Activated CD4-positive, alpha-beta T cell treated with anti-CD3 and anti-CD28 coated beads, Interleukin-2, Interleukin-6, amounts not matched to agents 100 ng/mL and 50 ng/mL, durations not matched to agents 16 hours and 8 hours (primary cell): ENCODE results near the gene TBX6.
"Not testable (repeated sequence)": the region's sequence is repeated elsewhere in the genome, so short reads cannot be mapped to it uniquely, and the experiment has no call there.

Experiments used
- DNase-seq: peaks from one replicate; pipeline ENCODE4 v3.0.0-alpha.2; 2020

The TBX6 gene

GRCh38 chr16:30065102-30065942, 26.4 kb downstream of the TBX6 start, which contains the start of gene ALDOA:
ALDOA (plus strand) TSS chr16:30065760; CDS start chr16:30066898, 1,138 bp downstream.
- peak; percentile 98 for DNase-seq

- DNase-seq, result no peak
These were observed 27.0 kb downstream of the TBX6 start for GRCh38 chr16:30064729-30065101.

GRCh38 chr16:30063893-30064728, 27.6 kb downstream of the TBX6 start:
- peak; percentile 87 for DNase-seq

GRCh38 chr16:30063278-30063892, 28.3 kb downstream of the TBX6 start:
- DNase-seq, result no peak

- no peak for DNase-seq
These were observed 30.7 kb downstream of the TBX6 start for GRCh38 chr16:30060836-30061554.

- no peak for DNase-seq
These were observed 31.4 kb downstream of the TBX6 start for GRCh38 chr16:30060346-30060745.

GRCh38 chr16:30054959-30055553, 36.7 kb downstream of the TBX6 start:
- DNase-seq, result peak; percentile 63

- DNase-seq, result no peak
These were observed 37.3 kb downstream of the TBX6 start for GRCh38 chr16:30054451-30054850.

GRCh38 chr16:30053376-30054015, 38.2 kb downstream of the TBX6 start:
- no peak for DNase-seq

- peak; percentile 96 for DNase-seq
These were observed 38.9 kb downstream of the TBX6 start for GRCh38 chr16:30052671-30053372.

- no peak for DNase-seq
These were observed 40.2 kb downstream of the TBX6 start for GRCh38 chr16:30051518-30051917.

- no peak for DNase-seq
These were observed 41.9 kb downstream of the TBX6 start for GRCh38 chr16:30049871-30050270.

- no peak for DNase-seq
These were observed 45.1 kb downstream of the TBX6 start for GRCh38 chr16:30046588-30046987.

- no peak for DNase-seq
These were observed 45.5 kb downstream of the TBX6 start for GRCh38 chr16:30046178-30046577.

GRCh38 chr16:30041841-30042240, 49.9 kb downstream of the TBX6 start:
- DNase-seq, result no peak

GRCh38 chr16:30040690-30041089, 51.0 kb downstream of the TBX6 start:
- DNase-seq, result not testable (repeated sequence)

- no peak for DNase-seq
These were observed 51.5 kb downstream of the TBX6 start for GRCh38 chr16:30040221-30040620.
